Measurements from ENCODE around the gene RALGAPA2. TPM values are rescaled to one million over a fixed set of nuclear protein-coding genes. Genes with fewer than 3 reads are reported as not detected.

RALGAPA2 gene
- total and polyA plus RNA-seq, 2 experiments from 2014 or later = 13.1 to 43.4 TPM

DNA sequence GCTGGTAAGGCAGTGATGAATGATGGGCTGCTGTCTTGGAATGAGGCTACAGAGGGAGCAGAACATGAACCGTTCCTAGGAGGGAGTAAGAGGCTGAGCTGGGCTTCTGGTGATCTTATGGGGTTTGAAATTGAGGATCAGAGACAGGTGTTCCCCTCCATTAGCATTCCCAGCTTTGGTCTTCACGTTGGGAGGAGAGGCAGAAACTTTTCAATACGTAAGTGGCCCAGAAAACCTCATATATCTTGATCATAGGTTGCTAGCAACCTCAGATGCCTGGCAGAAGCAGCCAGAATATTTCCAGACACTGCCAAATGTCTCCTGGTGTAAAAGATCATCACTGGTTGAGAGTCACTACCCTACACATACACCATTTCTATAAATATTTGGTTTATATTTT lies 177.4 kb downstream of the RALGAPA2 start:
- no peak overlapping the region for H3K4me3 Mint-ChIP-seq
- DNase-seq (ENCODE audit: low spot score) (no peak), ATAC-seq (no peak)
- H3K9me3 Mint-ChIP-seq = no peaks in the 10 kb centered on the region
- H4K20me1 ChIP-seq (replicated peaks; ENCODE audit: insufficient read depth) = no peaks in the 10 kb centered on the region
- H3K79me2 ChIP-seq (replicated peaks; ENCODE audit: insufficient read depth) = no peaks in the 10 kb centered on the region
- H3K4me2 ChIP-seq = no peak overlapping the region
- H2AFZ ChIP-seq = no peak overlapping the region
- H3K9me2 ChIP-seq (ENCODE audit: insufficient read depth) = no peaks in the 10 kb centered on the region; the same call in 1 of the 2 replicates
- peaks cover 14% of the 10 kb centered on the region for H3K4me1 Mint-ChIP-seq
- H3K27ac ChIP-seq (ENCODE audit: low read depth) = no peak overlapping the region
- H3K27me3 ChIP-seq (ENCODE audit: insufficient read depth) = no peaks in the 10 kb centered on the region
- H3K27ac Mint-ChIP-seq = no peak overlapping the region
- 0 out of 2 replicates have a peak, but pooled peaks cover 6% of the 10 kb centered on the region for H3K4me1 ChIP-seq (ENCODE audit: insufficient read depth)
- TF ChIP-seq ZNF462 (CRISPR knock-in tag; IDR thresholded peaks at IDR 0.05) (no peak), CREB1 (CRISPR knock-in tag; IDR thresholded peaks at IDR 0.05; ENCODE audit: low read depth) (no peak), ZNF331 (CRISPR knock-in tag; IDR thresholded peaks at IDR 0.05; ENCODE audit: low read depth) (no peak), JUNB (IDR thresholded peaks at IDR 0.05; ENCODE audit: unreplicated experiment) (no peak), REST (IDR thresholded peaks at IDR 0.05; ENCODE audit: unreplicated experiment) (no peak), ZNF114 (CRISPR knock-in tag; IDR thresholded peaks at IDR 0.05) (no peak), POLR2AphosphoS5 (IDR thresholded peaks at IDR 0.05; ENCODE audit: low read depth) (no peak), EZH2 (IDR thresholded peaks at IDR 0.05; ENCODE audit: low read depth, unreplicated experiment) (no peak), EZH2phosphoT487 (IDR thresholded peaks at IDR 0.05; ENCODE audit: unreplicated experiment) (no peak), STAT1 (IDR thresholded peaks at IDR 0.05; ENCODE audit: unreplicated experiment) (no peak), ETS1 (IDR thresholded peaks at IDR 0.05) (no peak), NANOG (IDR thresholded peaks at IDR 0.05; ENCODE audit: borderline replicate concordance) (no peak)
- TF ChIP-seq, protein P1, sequence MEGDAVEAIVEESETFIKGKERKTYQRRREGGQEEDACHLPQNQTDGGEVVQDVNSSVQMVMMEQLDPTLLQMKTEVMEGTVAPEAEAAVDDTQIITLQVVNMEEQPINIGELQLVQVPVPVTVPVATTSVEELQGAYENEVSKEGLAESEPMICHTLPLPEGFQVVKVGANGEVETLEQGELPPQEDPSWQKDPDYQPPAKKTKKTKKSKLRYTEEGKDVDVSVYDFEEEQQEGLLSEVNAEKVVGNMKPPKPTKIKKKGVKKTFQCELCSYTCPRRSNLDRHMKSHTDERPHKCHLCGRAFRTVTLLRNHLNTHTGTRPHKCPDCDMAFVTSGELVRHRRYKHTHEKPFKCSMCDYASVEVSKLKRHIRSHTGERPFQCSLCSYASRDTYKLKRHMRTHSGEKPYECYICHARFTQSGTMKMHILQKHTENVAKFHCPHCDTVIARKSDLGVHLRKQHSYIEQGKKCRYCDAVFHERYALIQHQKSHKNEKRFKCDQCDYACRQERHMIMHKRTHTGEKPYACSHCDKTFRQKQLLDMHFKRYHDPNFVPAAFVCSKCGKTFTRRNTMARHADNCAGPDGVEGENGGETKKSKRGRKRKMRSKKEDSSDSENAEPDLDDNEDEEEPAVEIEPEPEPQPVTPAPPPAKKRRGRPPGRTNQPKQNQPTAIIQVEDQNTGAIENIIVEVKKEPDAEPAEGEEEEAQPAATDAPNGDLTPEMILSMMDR (conservative IDR thresholded peaks at IDR 0.05; ENCODE audit: low read depth in 2 of 2) = no peak
- peaks cover 1% of the 10 kb centered on the region for H3K27me3 Mint-ChIP-seq (ENCODE audit: insufficient read depth, low read depth, poor library complexity)
- H3K36me3 ChIP-seq (ENCODE audit: insufficient read depth) = no peaks in the 10 kb centered on the region
- peaks cover 2% of the 10 kb centered on the region; the same call in 1 of the 3 replicates for H3K36me3 Mint-ChIP-seq (ENCODE audit: low read depth)
- no peak overlapping the region for H3K4me3 ChIP-seq
- no peaks in the 10 kb centered on the region for H3F3A ChIP-seq (replicated peaks; ENCODE audit: low read depth)
